Stimulated activated CD8-positive, alpha-beta memory T cell treated with anti-CD3 and anti-CD28 coated beads, Interleukin-4, amount 100 ng/mL, for 24 hours (primary cell): Measurements from ENCODE around the gene MED15.
A peak's percentile ranks its signal among the peaks of the same experiment; 100 is the strongest.
"Not testable (repeated sequence)": the region's sequence is repeated elsewhere in the genome, so short reads cannot be mapped to it uniquely, and the experiment has no call there.

Source experiments
- DNase-seq: peaks from one replicate; pipeline ENCODE4 v3.0.0-alpha.2; 2020; ENCODE audit warnings: low read depth

The MED15 gene

GRCh38 chr22:20531404-20532201, 24.2 kb downstream of the MED15 start:
- no peak for DNase-seq

- DNase-seq, result no peak
Measured at GRCh38 chr22:20532256-20532993, 25.0 kb downstream of the MED15 start.

GRCh38 chr22:20533095-20533878, 25.9 kb downstream of the MED15 start:
- no peak for DNase-seq

- no peak for DNase-seq
Measured at GRCh38 chr22:20533879-20534265, 26.5 kb downstream of the MED15 start.

- DNase-seq, result no peak
Measured at GRCh38 chr22:20536590-20537324, 29.3 kb downstream of the MED15 start.

GRCh38 chr22:20537325-20537756, 29.9 kb downstream of the MED15 start:
- no peak for DNase-seq

- DNase-seq, result no peak
Measured at GRCh38 chr22:20537983-20538382, 30.6 kb downstream of the MED15 start.

- DNase-seq, result not testable (repeated sequence)
Measured at GRCh38 chr22:20538875-20539274, 31.5 kb downstream of the MED15 start.

GRCh38 chr22:20542055-20542454, 34.6 kb downstream of the MED15 start:
- no peak for DNase-seq

- no peak for DNase-seq
Measured at GRCh38 chr22:20542736-20543135, 35.3 kb downstream of the MED15 start.

- DNase-seq, result not testable (repeated sequence)
Measured at GRCh38 chr22:20545318-20545634, 37.9 kb downstream of the MED15 start.

- no peak for DNase-seq
Measured at GRCh38 chr22:20545681-20546521, 38.5 kb downstream of the MED15 start.

- DNase-seq, result no peak
Measured at GRCh38 chr22:20546541-20546950, 39.1 kb downstream of the MED15 start.

GRCh38 chr22:20547029-20547428, 39.6 kb downstream of the MED15 start:
- no peak for DNase-seq

GRCh38 chr22:20548806-20549205, 41.4 kb downstream of the MED15 start:
- DNase-seq, result no peak

GRCh38 chr22:20549232-20549841, 41.9 kb downstream of the MED15 start:
- no peak for DNase-seq

GRCh38 chr22:20550057-20550817, 42.8 kb downstream of the MED15 start:
- DNase-seq, result no peak

GRCh38 chr22:20550851-20551744, 43.7 kb downstream of the MED15 start:
- DNase-seq, result peak; percentile 40
